ENCODE measurements around the gene DDX3X.
"Not testable (repeated sequence)": the region's sequence is repeated elsewhere in the genome, so short reads cannot be mapped to it uniquely, and the experiment has no call there.

Gene DDX3X

GRCh38 chrX:41373989-41374606 is 40.1 kb downstream of the DDX3X start:
- DNase-seq (ENCODE audit: low spot score), result no peak

GRCh38 chrX:41377624-41378023 is 43.7 kb downstream of the DDX3X start:
- DNase-seq (ENCODE audit: low spot score), result no peak

GRCh38 chrX:41381685-41382084 is 47.7 kb downstream of the DDX3X start:
- peak; percentile 32 for DNase-seq (ENCODE audit: low spot score)

- DNase-seq (ENCODE audit: low spot score), result no peak
Measured at GRCh38 chrX:41382714-41383645, 49.0 kb downstream of the DDX3X start.

- no peak for DNase-seq (ENCODE audit: low spot score)
Measured at GRCh38 chrX:41384051-41384705, 50.2 kb downstream of the DDX3X start.

- no peak for DNase-seq (ENCODE audit: low spot score)
Measured at GRCh38 chrX:41386222-41386990, 52.4 kb downstream of the DDX3X start.

GRCh38 chrX:41388543-41388942 is 54.6 kb downstream of the DDX3X start:
- DNase-seq (ENCODE audit: low spot score), result no peak

GRCh38 chrX:41389311-41389888 is 55.4 kb downstream of the DDX3X start:
- peak; percentile 6 for DNase-seq (ENCODE audit: low spot score)

GRCh38 chrX:41390576-41390975 is 56.6 kb downstream of the DDX3X start:
- DNase-seq (ENCODE audit: low spot score), result not testable (repeated sequence)

- DNase-seq (ENCODE audit: low spot score), result no peak
Measured at GRCh38 chrX:41391606-41392005, 57.6 kb downstream of the DDX3X start.

- no peak for DNase-seq (ENCODE audit: low spot score)
Measured at GRCh38 chrX:41394293-41394692, 60.3 kb downstream of the DDX3X start.

GRCh38 chrX:41397219-41397618 is 63.3 kb downstream of the DDX3X start:
- no peak for DNase-seq (ENCODE audit: low spot score)

- DNase-seq (ENCODE audit: low spot score), result no peak
Measured at GRCh38 chrX:41397768-41398167, 63.8 kb downstream of the DDX3X start.

- DNase-seq (ENCODE audit: low spot score), result not testable (repeated sequence)
Measured at GRCh38 chrX:41402556-41402955, 68.6 kb downstream of the DDX3X start.

GRCh38 chrX:41405551-41405950 is 71.6 kb downstream of the DDX3X start:
- DNase-seq (ENCODE audit: low spot score), result no peak

- no peak for DNase-seq (ENCODE audit: low spot score)
Measured at GRCh38 chrX:41406201-41406600, 72.2 kb downstream of the DDX3X start.

- no peak for DNase-seq (ENCODE audit: low spot score)
Measured at GRCh38 chrX:41407816-41408215, 73.9 kb downstream of the DDX3X start.

- DNase-seq (ENCODE audit: low spot score), result no peak
Measured at GRCh38 chrX:41408576-41408975, 74.6 kb downstream of the DDX3X start.

- no peak for DNase-seq (ENCODE audit: low spot score)
Measured at GRCh38 chrX:41409006-41409405, 75.0 kb downstream of the DDX3X start.

- not testable (repeated sequence) for DNase-seq (ENCODE audit: low spot score)
Measured at GRCh38 chrX:41411222-41411621, 77.3 kb downstream of the DDX3X start.

- DNase-seq (ENCODE audit: low spot score), result no peak
Measured at GRCh38 chrX:41412261-41413081, 78.5 kb downstream of the DDX3X start.

All from HuH-7.5 (cell line).